Activated B cell treated with CpG ODN at 0.5 μM for 24 hours (primary cell): ENCODE results near the gene EPHA6. TPM values are rescaled to one million over a fixed set of nuclear protein-coding genes. Genes with fewer than 3 reads are reported as not detected.

Source experiments
- ATAC-seq: fragments of 200-7000 bp; cut with Tn5 transposase; one replicate; pipeline ENCODE4 v1.10.0; 2021; ENCODE audit warnings: low read depth, mild to moderate bottlenecking, moderate library complexity
- CTCF ChIA-PET: fragments of 350-600 bp; sonication (Branson Sonifier 250); formaldehyde crosslinking; loops from one replicate; lab custom pipeline; 2021; ENCODE audit warnings: antibody characterized with exemption; lab: Charles Lee
- POLR2A ChIA-PET: fragments of 350-600 bp; sonication (Branson Sonifier 250); formaldehyde crosslinking; loops from one replicate; lab custom pipeline; 2021; ENCODE audit warnings: antibody characterized with exemption; lab: Charles Lee
- DNase-seq: peaks from one replicate; pipeline ENCODE4 v3.0.0; 2022
- H3K27ac Mint-ChIP-seq: one replicate; pipeline ENCODE4 v1.8.0; 2020; ENCODE audit warnings: mixed read lengths
- H3K27me3 Mint-ChIP-seq: one replicate; pipeline ENCODE4 v1.8.0; 2021; ENCODE audit warnings: mixed read lengths
- H3K36me3 Mint-ChIP-seq: one replicate; pipeline ENCODE4 v1.8.0; 2021; ENCODE audit warnings: low read depth, mixed read lengths
- H3K4me1 Mint-ChIP-seq: one replicate; pipeline ENCODE4 v1.8.0; 2021; ENCODE audit warnings: mixed read lengths
- H3K4me3 Mint-ChIP-seq: one replicate; pipeline ENCODE4 v1.8.0; 2020; ENCODE audit warnings: mild to moderate bottlenecking, mixed read lengths
- H3K9me3 Mint-ChIP-seq: one replicate; pipeline ENCODE4 v1.8.0; 2020; ENCODE audit warnings: mixed read lengths
- intact Hi-C: fragments of 100-400 bp; cut with micrococcal nuclease; formaldehyde crosslinking; loops from one replicate; pipeline ENCODE4 v1.15.1; 2024
- total RNA-seq: library from RNA; stranded (reverse); gene quantifications from 2 replicates; pipeline ENCODE4 v1.2.3, GENCODE V29; 2022
- TF ChIP-seq, protein P1 (sequence below): fragments of 200-600 bp; IDR thresholded peaks from one replicate; pipeline ENCODE4 v1.8.0; 2022; ENCODE audit warnings: antibody characterized with exemption, mild to moderate bottlenecking

EPHA6 gene
- total RNA-seq, 1 donor from 2014 or later = not detected

DNA sequence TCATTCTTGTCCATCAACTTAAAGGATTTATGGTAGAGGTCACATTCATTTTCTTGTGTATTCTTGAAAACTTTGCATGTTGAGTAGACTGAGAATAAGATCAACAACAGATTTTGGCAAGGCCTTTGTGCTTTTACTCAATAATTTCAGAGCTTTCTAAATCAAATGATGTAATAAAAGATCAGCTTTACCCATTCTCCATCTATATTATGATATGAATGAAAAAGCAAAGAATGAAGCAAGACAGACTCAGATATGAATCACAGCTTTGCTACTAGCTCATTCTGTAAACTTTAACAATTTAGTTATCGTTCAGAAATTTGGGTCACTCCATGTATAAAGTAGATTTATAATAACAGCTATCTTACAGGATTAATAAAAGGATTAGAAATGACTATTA, 674.3 kb downstream of the EPHA6 start:
- TF ChIP-seq, protein P1, sequence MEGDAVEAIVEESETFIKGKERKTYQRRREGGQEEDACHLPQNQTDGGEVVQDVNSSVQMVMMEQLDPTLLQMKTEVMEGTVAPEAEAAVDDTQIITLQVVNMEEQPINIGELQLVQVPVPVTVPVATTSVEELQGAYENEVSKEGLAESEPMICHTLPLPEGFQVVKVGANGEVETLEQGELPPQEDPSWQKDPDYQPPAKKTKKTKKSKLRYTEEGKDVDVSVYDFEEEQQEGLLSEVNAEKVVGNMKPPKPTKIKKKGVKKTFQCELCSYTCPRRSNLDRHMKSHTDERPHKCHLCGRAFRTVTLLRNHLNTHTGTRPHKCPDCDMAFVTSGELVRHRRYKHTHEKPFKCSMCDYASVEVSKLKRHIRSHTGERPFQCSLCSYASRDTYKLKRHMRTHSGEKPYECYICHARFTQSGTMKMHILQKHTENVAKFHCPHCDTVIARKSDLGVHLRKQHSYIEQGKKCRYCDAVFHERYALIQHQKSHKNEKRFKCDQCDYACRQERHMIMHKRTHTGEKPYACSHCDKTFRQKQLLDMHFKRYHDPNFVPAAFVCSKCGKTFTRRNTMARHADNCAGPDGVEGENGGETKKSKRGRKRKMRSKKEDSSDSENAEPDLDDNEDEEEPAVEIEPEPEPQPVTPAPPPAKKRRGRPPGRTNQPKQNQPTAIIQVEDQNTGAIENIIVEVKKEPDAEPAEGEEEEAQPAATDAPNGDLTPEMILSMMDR = no peak
- no peak for DNase-seq
- intact Hi-C loops = no loop called here
- H3K9me3 Mint-ChIP-seq = no peaks in the 10 kb centered on the region
- no peak overlapping the region for H3K27ac Mint-ChIP-seq
- ChIA-PET POLR2A (no interaction called here), CTCF (no interaction called here)
- no peaks in the 10 kb centered on the region for H3K36me3 Mint-ChIP-seq
- no peaks in the 10 kb centered on the region for H3K4me1 Mint-ChIP-seq
- no peak for ATAC-seq
- no peak overlapping the region for H3K4me3 Mint-ChIP-seq
- no peaks in the 10 kb centered on the region for H3K27me3 Mint-ChIP-seq

DNA sequence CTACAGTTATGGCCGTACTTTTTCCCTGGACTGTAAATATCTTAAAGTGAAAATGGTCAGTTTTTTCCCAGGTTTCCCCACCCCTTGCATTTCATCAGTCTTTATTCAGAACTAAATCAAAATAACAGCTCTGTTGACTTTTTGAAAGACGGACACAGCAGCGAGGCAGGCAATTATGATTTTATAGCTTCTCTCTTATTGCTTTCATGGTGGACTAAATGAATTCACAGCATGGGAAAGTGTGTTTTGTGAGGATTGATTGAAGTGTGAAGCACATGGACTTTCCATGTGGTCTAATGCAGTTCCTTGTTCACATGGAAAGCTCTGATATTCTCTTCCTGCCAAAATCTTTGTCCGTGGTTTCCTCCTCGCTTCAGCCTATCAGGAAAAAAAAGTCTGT, 681.5 kb downstream of the EPHA6 start:
- Mint-ChIP-seq H3K36me3 (no peaks in the 10 kb centered on the region), H3K9me3 (peaks cover 2% of the 10 kb centered on the region), H3K27me3 (no peaks in the 10 kb centered on the region), H3K4me3 (no peak overlapping the region), H3K4me1 (no peaks in the 10 kb centered on the region), H3K27ac (no peak overlapping the region)
- DNase-seq (no peak), ATAC-seq (no peak)
- TF ChIP-seq, protein P1 = no peak
- intact Hi-C loops = no loop called here
- POLR2A ChIA-PET = no interaction called here
- CTCF ChIA-PET = no interaction called here

DNA sequence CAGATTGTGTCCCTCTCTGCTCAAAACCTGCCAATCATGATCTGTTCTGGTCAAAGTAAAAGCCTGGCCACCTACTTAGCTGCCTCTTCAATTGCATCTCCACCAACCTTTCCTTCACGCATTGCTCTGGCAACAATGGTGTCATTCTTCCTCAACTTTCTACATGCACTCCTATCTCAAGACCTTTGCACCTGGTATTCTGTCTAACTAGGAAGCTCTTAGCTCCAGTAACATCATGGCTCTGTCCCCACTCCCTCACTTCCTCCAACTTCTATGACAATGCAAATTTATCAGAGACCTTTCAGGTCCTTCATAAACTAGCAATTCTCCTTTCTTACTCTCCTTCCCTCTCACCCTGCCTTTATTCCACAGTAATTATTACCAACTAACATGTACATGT, 682.7 kb downstream of the EPHA6 start:
- no peak for ATAC-seq
- DNase-seq = no peak
- ChIA-PET CTCF (no interaction called here), POLR2A (no interaction called here)
- intact Hi-C loops = no loop called here
- peaks cover 6% of the 10 kb centered on the region for H3K9me3 Mint-ChIP-seq
- H3K27ac Mint-ChIP-seq = no peak overlapping the region
- H3K27me3 Mint-ChIP-seq = no peaks in the 10 kb centered on the region
- no peaks in the 10 kb centered on the region for H3K36me3 Mint-ChIP-seq
- no peaks in the 10 kb centered on the region for H3K4me1 Mint-ChIP-seq
- TF ChIP-seq, protein P1 = no peak
- H3K4me3 Mint-ChIP-seq = no peak overlapping the region

DNA sequence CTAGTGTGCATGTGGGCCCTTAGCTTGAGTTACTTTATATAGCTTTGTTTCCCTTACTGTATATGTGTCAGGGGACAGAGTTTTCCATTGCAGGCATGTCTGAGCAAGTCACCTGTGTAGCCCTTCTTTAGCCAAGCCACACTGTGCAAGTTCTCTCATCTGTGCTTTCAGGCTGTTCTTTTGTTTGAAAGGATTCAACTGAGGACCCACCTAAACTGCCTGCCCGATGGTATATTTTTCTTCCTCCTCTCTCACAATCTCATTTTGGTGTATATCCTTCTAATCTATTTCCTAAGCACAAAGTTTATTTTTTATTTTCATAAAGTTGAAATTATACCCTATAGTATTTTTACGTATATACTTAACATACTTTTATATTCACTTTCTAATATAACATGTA, 690.1 kb downstream of the EPHA6 start:
- ChIA-PET POLR2A (no interaction called here), CTCF (no interaction called here)
- ATAC-seq (no peak), DNase-seq (no peak)
- Mint-ChIP-seq H3K4me3 (no peak overlapping the region), H3K36me3 (no peaks in the 10 kb centered on the region), H3K9me3 (peaks cover 17% of the 10 kb centered on the region), H3K27ac (no peak overlapping the region), H3K4me1 (no peaks in the 10 kb centered on the region), H3K27me3 (no peaks in the 10 kb centered on the region)
- TF ChIP-seq, protein P1 = no peak
- intact Hi-C loops = no loop called here

DNA sequence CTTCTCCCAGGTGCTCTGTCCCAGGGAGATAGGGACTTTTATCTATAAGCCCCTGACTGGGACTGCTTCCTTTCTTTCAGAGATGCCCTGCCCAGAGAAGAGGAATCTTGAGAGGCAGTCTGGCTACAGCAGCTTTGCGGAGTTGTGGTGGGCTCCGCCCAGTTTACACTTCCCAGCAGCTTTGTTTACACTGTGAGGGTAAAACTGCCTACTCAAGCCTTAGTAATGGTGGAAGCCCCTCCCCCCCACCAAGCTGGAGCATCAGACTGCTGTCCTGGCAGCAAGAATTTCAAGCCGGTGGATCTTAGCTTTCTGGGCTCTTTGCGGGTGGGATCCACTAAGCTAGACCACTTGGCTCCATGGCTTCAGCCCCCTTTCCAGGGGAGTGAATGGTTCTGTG, 696.4 kb downstream of the EPHA6 start:
- Mint-ChIP-seq H3K36me3 (no peaks in the 10 kb centered on the region), H3K4me3 (no peak overlapping the region), H3K27ac (no peak overlapping the region), H3K4me1 (no peaks in the 10 kb centered on the region), H3K9me3 (peaks cover 6% of the 10 kb centered on the region), H3K27me3 (no peaks in the 10 kb centered on the region)
- TF ChIP-seq, protein P1 = no peak
- no peak for ATAC-seq
- ChIA-PET CTCF (no interaction called here), POLR2A (no interaction called here)
- no peak for DNase-seq
- intact Hi-C loops = no loop called here
